Measurements from ENCODE around the gene BOLA2B. TPM values are rescaled to one million over a fixed set of nuclear protein-coding genes. Genes with fewer than 3 reads are reported as not detected.

Gene BOLA2B
- total and polyA plus RNA-seq, 9 of the 15 experiments (the other 6 are each of a cell fraction or from before 2014, with no cell fraction given), result 43.9 to 613 (median 181) TPM

DNA sequence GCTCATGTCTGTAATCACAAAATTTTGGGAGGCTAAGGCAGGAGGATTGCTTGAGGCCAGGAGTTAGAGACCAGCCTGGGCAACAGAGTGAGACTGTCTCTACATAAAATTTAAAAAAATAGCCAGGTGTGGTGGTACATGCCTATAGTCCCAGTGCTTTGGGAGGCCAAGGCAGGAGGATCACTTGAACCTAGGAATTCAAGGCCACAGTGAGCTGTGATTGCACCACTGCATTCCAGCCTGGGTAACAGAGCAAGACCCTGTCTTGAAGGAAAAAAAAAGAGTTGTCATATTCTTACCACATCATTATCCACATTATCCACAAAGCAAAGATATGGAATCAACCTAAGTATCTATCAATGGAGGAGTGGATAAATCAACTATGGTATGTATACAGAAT, 49.4 kb downstream of the BOLA2B start:
- H3K79me2 ChIP-seq (ENCODE audit: control insufficient read depth, insufficient read depth, low read length), result no peaks in the 10 kb centered on the region
- ATAC-seq (no peak), FAIRE-seq (no peak), DNase-seq (ENCODE audit: extremely low read depth in 1 of 4, low spot score in 3 of 4) (no peak)
- no TSS peak for BruUV-seq (replicated peaks)
- no peak overlapping the region for H2AFZ ChIP-seq (ENCODE audit: low read depth, low read length)
- ChIA-PET CTCF (ENCODE audit: low intra/inter-chr PET ratio) (no interaction called here), POLR2A (no interaction called here)
- intact Hi-C loops (cut with micrococcal nuclease), result no loop called here
- no peak overlapping the region for H3K27ac ChIP-seq (ENCODE audit: extremely low read depth, low read depth, low read length)
- no peak overlapping the region for H3K9ac ChIP-seq (ENCODE audit: insufficient read depth in 1 of 2, low read depth in 2 of 2, low read length in 2 of 2)
- in situ Hi-C loops (cut with MboI), result loop anchor here (25.0 kb wide), 1 partner anchor 682 kb away; the partner anchor contains the start of genes BOLA2, SLX1B and SULT1A4
- H3K9me3 ChIP-seq (replicated peaks; ENCODE audit: control insufficient read depth, insufficient read depth, low read depth, low read length), result peaks cover 3% of the 10 kb centered on the region; the same call in 1 of the 2 replicates
- H3K4me1 ChIP-seq (replicated peaks in 1 of 2; ENCODE audit: control insufficient read depth in 2 of 2, insufficient read depth in 2 of 2, low read length in 2 of 2), result peaks cover 6 to 7% of the 10 kb centered on the region in 2 experiments; a peak in 4 of 5 replicates
- H3K4me2 ChIP-seq (ENCODE audit: insufficient read depth, low read length), result no peak overlapping the region
- no peaks in the 10 kb centered on the region for H3K9me1 ChIP-seq (ENCODE audit: control insufficient read depth, insufficient read depth, low read length)
- no peaks in the 10 kb centered on the region for H3K27me3 ChIP-seq (ENCODE audit: control insufficient read depth in 2 of 2, insufficient read depth in 2 of 2, low read length in 2 of 2)
- H4K20me1 ChIP-seq (replicated peaks; ENCODE audit: control insufficient read depth, insufficient read depth, low read length), result no peaks in the 10 kb centered on the region
- no peaks in the 10 kb centered on the region for H3K36me3 ChIP-seq (ENCODE audit: control insufficient read depth, insufficient read depth, low read length)
- H3K4me3 ChIP-seq, result no peak overlapping the region
- no peak for TF ChIP-seq JUN (IDR thresholded peaks at IDR 0.05; ENCODE audit: borderline replicate concordance, low read depth, low read length)
- no peak for TF ChIP-seq JUN (CRISPR knock-in tag; IDR thresholded peaks at IDR 0.05; ENCODE audit: borderline replicate concordance)
- TF ChIP-seq, protein P1, sequence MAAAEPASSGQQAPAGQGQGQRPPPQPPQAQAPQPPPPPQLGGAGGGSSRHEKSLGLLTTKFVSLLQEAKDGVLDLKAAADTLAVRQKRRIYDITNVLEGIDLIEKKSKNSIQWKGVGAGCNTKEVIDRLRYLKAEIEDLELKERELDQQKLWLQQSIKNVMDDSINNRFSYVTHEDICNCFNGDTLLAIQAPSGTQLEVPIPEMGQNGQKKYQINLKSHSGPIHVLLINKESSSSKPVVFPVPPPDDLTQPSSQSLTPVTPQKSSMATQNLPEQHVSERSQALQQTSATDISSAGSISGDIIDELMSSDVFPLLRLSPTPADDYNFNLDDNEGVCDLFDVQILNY (CRISPR knock-in tag; IDR thresholded peaks at IDR 0.05), result no peak
- no peak for TF ChIP-seq ZNF253 (CRISPR knock-in tag; conservative IDR thresholded peaks at IDR 0.05)
- no peak for TF ChIP-seq NELFE (IDR thresholded peaks at IDR 0.05; ENCODE audit: insufficient read depth, insufficient read length)
- no peak for TF ChIP-seq HMGXB4 (CRISPR knock-in tag; IDR thresholded peaks at IDR 0.05)
- TF ChIP-seq PYGO2 (tag; IDR thresholded peaks at IDR 0.05), result no peak
- TF ChIP-seq SAP30 (IDR thresholded peaks at IDR 0.05; ENCODE audit: borderline replicate concordance, insufficient read depth, low read depth, low read length, poor library complexity, severe bottlenecking), result no peak
- no peak for TF ChIP-seq XRCC5 (IDR thresholded peaks at IDR 0.05; ENCODE audit: low read depth, low read length)
- TF ChIP-seq RBM17 (IDR thresholded peaks at IDR 0.05; ENCODE audit: borderline replicate concordance, low read depth, low read length), result no peak
- TF ChIP-seq HDAC1 (IDR thresholded peaks at IDR 0.05), result no peak
- TF ChIP-seq, protein P2, sequence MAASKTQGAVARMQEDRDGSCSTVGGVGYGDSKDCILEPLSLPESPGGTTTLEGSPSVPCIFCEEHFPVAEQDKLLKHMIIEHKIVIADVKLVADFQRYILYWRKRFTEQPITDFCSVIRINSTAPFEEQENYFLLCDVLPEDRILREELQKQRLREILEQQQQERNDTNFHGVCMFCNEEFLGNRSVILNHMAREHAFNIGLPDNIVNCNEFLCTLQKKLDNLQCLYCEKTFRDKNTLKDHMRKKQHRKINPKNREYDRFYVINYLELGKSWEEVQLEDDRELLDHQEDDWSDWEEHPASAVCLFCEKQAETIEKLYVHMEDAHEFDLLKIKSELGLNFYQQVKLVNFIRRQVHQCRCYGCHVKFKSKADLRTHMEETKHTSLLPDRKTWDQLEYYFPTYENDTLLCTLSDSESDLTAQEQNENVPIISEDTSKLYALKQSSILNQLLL (CRISPR knock-in tag; IDR thresholded peaks at IDR 0.05; ENCODE audit: borderline replicate concordance), result no peak
- no peak for TF ChIP-seq ZNF124 (CRISPR knock-in tag; IDR thresholded peaks at IDR 0.05)
- no peak for TF ChIP-seq EP300 (IDR thresholded peaks at IDR 0.05; ENCODE audit: low read length)
- TF ChIP-seq ZNF217 (CRISPR knock-in tag; IDR thresholded peaks at IDR 0.05), result no peak
- TF ChIP-seq, protein P3, sequence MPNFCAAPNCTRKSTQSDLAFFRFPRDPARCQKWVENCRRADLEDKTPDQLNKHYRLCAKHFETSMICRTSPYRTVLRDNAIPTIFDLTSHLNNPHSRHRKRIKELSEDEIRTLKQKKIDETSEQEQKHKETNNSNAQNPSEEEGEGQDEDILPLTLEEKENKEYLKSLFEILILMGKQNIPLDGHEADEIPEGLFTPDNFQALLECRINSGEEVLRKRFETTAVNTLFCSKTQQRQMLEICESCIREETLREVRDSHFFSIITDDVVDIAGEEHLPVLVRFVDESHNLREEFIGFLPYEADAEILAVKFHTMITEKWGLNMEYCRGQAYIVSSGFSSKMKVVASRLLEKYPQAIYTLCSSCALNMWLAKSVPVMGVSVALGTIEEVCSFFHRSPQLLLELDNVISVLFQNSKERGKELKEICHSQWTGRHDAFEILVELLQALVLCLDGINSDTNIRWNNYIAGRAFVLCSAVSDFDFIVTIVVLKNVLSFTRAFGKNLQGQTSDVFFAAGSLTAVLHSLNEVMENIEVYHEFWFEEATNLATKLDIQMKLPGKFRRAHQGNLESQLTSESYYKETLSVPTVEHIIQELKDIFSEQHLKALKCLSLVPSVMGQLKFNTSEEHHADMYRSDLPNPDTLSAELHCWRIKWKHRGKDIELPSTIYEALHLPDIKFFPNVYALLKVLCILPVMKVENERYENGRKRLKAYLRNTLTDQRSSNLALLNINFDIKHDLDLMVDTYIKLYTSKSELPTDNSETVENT (CRISPR knock-in tag; IDR thresholded peaks at IDR 0.05), result no peak
